Measurements from ENCODE around the gene BCL11B. TPM values are rescaled to one million over a fixed set of nuclear protein-coding genes. Genes with fewer than 3 reads are reported as not detected.

Gene BCL11B
- total RNA-seq, 1 experiment from 2014 or later: 0.02 TPM

- DNase-seq (ENCODE audit: low spot score): no peak
Measured at GRCh38 chr14:99182548-99183250, 89.3 kb downstream of the BCL11B start.

GRCh38 chr14:99181804-99182520 is 90.0 kb downstream of the BCL11B start:
- DNase-seq (ENCODE audit: low spot score): no peak

- DNase-seq (ENCODE audit: low spot score): no peak
Measured at GRCh38 chr14:99181241-99181640, 90.8 kb downstream of the BCL11B start.

GRCh38 chr14:99179946-99180345 is 92.1 kb downstream of the BCL11B start:
- no peak for DNase-seq (ENCODE audit: low spot score)

- DNase-seq (ENCODE audit: low spot score): no peak
Measured at GRCh38 chr14:99179506-99179905, 92.5 kb downstream of the BCL11B start.

- DNase-seq (ENCODE audit: low spot score): no peak
Measured at GRCh38 chr14:99177886-99178835, 93.8 kb downstream of the BCL11B start.

- DNase-seq (ENCODE audit: low spot score): no peak
Measured at GRCh38 chr14:99177046-99177655, 94.8 kb downstream of the BCL11B start.

GRCh38 chr14:99176156-99176945 is 95.6 kb downstream of the BCL11B start:
- DNase-seq (ENCODE audit: low spot score): no peak

- DNase-seq (ENCODE audit: low spot score): no peak
Measured at GRCh38 chr14:99175331-99176155, 96.5 kb downstream of the BCL11B start.

GRCh38 chr14:99174770-99175319 is 97.2 kb downstream of the BCL11B start:
- DNase-seq (ENCODE audit: low spot score): no peak

- DNase-seq (ENCODE audit: low spot score): no peak
Measured at GRCh38 chr14:99174081-99174769, 97.8 kb downstream of the BCL11B start.

GRCh38 chr14:99173506-99173905 is 98.5 kb downstream of the BCL11B start:
- DNase-seq (ENCODE audit: low spot score): no peak

GRCh38 chr14:99173086-99173485 is 98.9 kb downstream of the BCL11B start:
- no peak for DNase-seq (ENCODE audit: low spot score)

GRCh38 chr14:99171396-99171795 is 100.6 kb downstream of the BCL11B start:
- no peak for DNase-seq (ENCODE audit: low spot score)

- DNase-seq (ENCODE audit: low spot score): no peak
Measured at GRCh38 chr14:99169776-99170356, 102.1 kb downstream of the BCL11B start.

- no peak for DNase-seq (ENCODE audit: low spot score)
Measured at GRCh38 chr14:99168330-99168729, 103.7 kb downstream of the BCL11B start.

GRCh38 chr14:99166506-99166905 is 105.5 kb downstream of the BCL11B start:
- no peak for DNase-seq (ENCODE audit: low spot score)

- no peak for DNase-seq (ENCODE audit: low spot score)
Measured at GRCh38 chr14:99164712-99165111, 107.3 kb downstream of the BCL11B start.

- no peak for DNase-seq (ENCODE audit: low spot score)
Measured at GRCh38 chr14:99163446-99163845, 108.6 kb downstream of the BCL11B start.
